Activated naive CD4-positive, alpha-beta T cell treated with anti-CD3 and anti-CD28 coated beads, Interleukin-2, amount 50 U/mL, for 24 hours (primary cell): ENCODE measurements around the gene KCNJ5.
A peak's percentile ranks its signal among the peaks of the same experiment; 100 is the strongest.

Experiments
- H3K27ac Mint-ChIP-seq: one replicate; pipeline ENCODE4 v1.8.0; 2021; ENCODE audit warnings: mild to moderate bottlenecking, mixed read lengths
- H3K27me3 Mint-ChIP-seq: one replicate; pipeline ENCODE4 v1.8.0; 2021; ENCODE audit warnings: mixed read lengths
- H3K36me3 Mint-ChIP-seq: one replicate; pipeline ENCODE4 v1.8.0; 2021; ENCODE audit warnings: mixed read lengths
- H3K4me1 Mint-ChIP-seq: one replicate; pipeline ENCODE4 v1.8.0; 2021; ENCODE audit warnings: mixed read lengths
- H3K4me3 Mint-ChIP-seq: one replicate; pipeline ENCODE4 v1.8.0; 2021; ENCODE audit warnings: mild to moderate bottlenecking, mixed read lengths
- H3K9me3 Mint-ChIP-seq: one replicate; pipeline ENCODE4 v1.8.0; 2021; ENCODE audit warnings: mixed read lengths

The KCNJ5 gene

DNA sequence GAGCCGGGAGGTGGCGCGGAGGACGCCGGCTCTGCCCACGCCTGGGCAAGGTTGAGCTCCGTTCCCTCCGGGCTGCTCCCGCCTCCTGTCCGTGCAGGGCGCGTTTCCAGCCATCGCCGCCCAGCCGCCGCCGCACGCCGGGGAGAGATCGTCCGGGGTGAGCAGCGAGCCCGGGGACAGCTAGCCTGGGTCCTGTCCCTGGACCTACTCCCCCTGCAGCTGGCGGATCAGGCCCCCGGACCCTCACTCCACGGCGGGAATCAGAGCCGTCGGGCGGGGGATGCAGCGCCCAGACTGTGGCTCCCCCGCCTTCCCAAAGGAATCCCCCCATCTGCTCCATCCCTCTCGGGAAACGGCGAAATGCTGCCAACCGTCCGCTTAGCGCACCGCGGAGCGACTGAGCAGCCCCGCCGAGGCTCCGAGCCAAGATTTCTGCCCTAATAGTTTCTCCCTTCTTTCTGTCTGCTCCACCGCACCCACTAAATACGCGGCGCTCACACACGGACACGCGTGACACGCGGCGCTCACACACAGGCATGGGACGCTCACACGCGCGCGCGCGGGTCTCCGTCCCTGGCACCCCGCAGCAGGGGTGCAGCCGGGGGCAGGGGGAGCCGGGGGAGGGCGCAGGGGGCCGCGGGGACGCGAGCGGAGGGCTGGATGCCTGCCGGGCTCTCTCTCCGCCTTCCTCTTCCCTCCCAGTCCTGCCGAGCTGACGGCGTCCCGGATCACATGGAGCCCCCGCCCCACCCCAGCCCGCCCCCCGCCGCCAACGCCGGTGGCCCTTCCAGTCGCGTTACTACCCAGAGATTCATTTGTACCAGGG is at the start of gene KCNJ5:
KCNJ5 (plus strand) TSS at position 814 of the 826 bp plus-strand sequence. CDS start 19,918 bp downstream, outside the sequence.
- Mint-ChIP-seq H3K27ac (no peak within 1 kb of the TSS), H3K36me3 (no peaks in the 10 kb centered on the region), H3K4me1 (peaks cover 4% of the 10 kb centered on the region), H3K9me3 (no peaks in the 10 kb centered on the region), H3K27me3 (peaks cover 40% of the 10 kb centered on the region), H3K4me3 (peak within 1 kb of the TSS; percentile 83)

DNA sequence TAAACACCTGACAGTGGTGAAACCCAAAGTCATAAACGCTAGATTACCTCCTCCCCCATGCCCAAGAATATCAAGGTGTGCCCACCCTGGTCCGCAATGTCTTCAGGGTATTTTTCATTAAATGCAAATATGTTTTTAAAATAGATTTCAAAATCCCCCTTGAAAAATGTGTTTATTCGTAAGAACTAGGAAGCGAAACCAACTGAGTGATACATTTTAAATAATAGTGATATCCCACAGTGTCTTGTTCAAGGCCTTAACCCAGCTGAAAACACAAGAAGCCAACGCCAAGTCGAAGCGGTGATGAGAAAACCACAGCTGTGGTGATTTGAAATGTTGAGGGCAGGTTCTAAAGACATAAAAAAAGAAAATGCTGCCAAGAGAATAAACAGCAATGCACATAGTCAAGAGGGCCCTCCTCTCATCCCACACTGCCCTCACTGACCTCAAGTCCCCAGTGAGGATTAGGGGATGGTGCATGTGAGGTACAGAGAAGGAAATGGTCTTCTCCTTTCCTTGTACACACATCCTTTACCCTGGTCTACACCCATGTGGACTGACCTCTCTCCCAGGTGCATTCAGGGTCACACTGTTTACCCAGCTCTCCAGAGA is 49.6 kb upstream of the KCNJ5 start:
- H3K4me3 Mint-ChIP-seq, result no peak overlapping the region

DNA sequence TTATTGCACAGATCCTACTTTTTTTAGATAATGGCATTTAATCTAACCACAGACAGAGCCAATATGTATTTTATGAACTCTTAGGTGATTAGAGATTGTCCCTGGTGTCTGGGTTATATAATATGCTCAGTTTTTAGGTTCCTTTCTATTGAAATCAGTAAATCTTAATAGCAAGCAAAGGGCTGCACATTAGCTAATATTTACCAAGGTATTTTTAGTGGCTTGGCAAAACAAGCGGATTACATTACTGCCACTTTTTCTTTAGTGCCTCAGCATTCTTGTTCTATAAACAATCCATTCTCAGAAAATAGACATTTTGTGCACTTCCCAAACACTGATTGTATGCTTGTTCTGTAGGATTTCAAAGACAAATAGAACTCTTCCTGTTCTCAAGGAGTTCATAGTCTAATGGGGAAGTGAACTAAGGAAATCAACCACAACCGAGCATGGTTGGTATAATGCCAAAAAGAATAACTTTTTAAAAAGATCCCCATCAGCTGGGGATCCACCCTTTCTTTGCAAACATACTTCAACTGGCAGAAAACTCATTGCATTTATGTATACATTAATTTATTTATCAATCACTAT is 47.9 kb upstream of the KCNJ5 start:
- Mint-ChIP-seq H3K9me3 (no peaks in the 10 kb centered on the region), H3K27ac (no peak overlapping the region), H3K36me3 (no peaks in the 10 kb centered on the region), H3K4me3 (no peak overlapping the region), H3K27me3 (no peaks in the 10 kb centered on the region), H3K4me1 (peaks cover 69% of the 10 kb centered on the region)

More for the DNA sequence above, 49.6 kb upstream of the KCNJ5 start:
- no peaks in the 10 kb centered on the region for H3K9me3 Mint-ChIP-seq
- no peaks in the 10 kb centered on the region for H3K36me3 Mint-ChIP-seq
- peaks cover 83% of the 10 kb centered on the region for H3K4me1 Mint-ChIP-seq
- H3K27ac Mint-ChIP-seq, result peak overlapping the region; percentile 57
- no peaks in the 10 kb centered on the region for H3K27me3 Mint-ChIP-seq

DNA sequence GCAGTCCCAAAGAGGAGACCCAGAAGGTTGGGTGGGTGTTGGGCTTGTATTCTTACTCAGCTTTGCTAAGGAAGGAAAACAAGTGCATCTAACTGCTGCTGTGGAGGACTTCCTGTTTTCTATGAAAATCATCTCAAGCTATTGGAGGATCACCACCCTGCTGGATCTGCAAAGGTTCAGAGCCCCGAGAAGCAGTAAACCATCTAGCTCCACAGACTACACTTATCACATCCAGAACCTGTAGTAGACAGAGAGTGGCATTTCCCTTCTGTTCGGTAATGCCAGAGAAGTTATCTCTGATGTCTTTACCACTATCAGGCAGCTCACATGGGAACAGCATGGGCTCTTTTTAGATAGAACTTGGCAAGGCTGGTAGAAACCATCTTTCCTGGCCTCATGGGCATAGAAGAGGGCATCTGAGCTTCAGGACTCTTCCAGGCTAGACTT is 45.8 kb upstream of the KCNJ5 start:
- Mint-ChIP-seq H3K27me3 (no peaks in the 10 kb centered on the region), H3K4me3 (no peak overlapping the region), H3K4me1 (peaks cover 50% of the 10 kb centered on the region), H3K27ac (peak overlapping the region; percentile 23), H3K9me3 (no peaks in the 10 kb centered on the region), H3K36me3 (no peaks in the 10 kb centered on the region)

DNA sequence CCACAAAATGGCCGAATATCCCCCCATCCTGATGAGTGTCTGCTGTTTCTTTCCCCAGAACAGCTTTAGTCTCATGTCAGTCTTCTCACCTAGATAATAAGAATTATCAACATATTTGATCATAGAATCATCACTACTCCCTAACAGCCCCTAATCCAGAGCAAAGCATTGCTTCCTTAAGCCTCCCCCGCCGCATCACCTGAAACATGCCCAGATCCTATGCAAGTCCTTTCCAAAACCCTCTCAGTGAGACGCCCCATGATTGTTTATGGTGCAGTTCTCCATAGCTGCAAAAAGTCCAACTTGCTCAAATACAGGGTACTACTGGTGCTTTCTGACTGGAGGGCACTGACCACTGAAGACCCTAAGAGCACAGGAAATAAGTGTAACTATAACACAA is 44.2 kb upstream of the KCNJ5 start:
- Mint-ChIP-seq H3K27me3 (no peaks in the 10 kb centered on the region), H3K27ac (no peak overlapping the region), H3K9me3 (no peaks in the 10 kb centered on the region), H3K4me3 (no peak overlapping the region), H3K4me1 (peaks cover 37% of the 10 kb centered on the region), H3K36me3 (no peaks in the 10 kb centered on the region)

DNA sequence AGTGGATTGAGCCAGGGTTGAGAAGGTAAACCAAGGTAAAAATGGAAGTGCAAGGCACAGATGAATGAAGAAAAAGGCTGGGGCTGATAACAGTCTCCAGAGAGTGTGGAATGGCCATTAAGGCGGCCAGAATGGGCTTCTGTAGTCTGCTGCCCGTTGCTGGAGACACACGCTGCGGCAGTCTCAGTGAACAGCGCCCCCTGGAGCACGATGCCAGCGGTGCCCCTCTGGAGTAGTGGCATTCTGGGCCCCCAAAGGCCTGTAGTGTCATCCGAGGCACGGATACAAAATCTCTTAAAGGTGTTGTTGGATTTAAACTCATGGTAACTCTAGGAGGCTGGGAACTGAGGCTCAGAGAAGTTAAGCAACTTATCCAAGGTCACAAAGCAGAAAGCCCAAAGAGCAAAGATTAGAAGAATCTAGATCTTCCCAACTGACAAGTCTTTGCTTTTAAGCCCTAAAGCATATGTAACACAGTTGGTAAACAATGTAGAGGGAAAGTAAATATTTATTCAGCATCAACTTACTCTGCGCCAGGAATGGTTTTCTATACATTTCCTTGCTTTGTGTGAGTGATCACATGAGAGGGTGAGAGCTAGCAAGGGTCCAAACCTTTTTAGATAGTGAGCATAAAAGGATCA is 42.2 kb upstream of the KCNJ5 start:
- no peak overlapping the region for H3K4me3 Mint-ChIP-seq
- peaks cover 20% of the 10 kb centered on the region for H3K4me1 Mint-ChIP-seq
- no peaks in the 10 kb centered on the region for H3K36me3 Mint-ChIP-seq
- H3K27me3 Mint-ChIP-seq, result no peaks in the 10 kb centered on the region
- H3K27ac Mint-ChIP-seq, result no peak overlapping the region
- H3K9me3 Mint-ChIP-seq, result no peaks in the 10 kb centered on the region

DNA sequence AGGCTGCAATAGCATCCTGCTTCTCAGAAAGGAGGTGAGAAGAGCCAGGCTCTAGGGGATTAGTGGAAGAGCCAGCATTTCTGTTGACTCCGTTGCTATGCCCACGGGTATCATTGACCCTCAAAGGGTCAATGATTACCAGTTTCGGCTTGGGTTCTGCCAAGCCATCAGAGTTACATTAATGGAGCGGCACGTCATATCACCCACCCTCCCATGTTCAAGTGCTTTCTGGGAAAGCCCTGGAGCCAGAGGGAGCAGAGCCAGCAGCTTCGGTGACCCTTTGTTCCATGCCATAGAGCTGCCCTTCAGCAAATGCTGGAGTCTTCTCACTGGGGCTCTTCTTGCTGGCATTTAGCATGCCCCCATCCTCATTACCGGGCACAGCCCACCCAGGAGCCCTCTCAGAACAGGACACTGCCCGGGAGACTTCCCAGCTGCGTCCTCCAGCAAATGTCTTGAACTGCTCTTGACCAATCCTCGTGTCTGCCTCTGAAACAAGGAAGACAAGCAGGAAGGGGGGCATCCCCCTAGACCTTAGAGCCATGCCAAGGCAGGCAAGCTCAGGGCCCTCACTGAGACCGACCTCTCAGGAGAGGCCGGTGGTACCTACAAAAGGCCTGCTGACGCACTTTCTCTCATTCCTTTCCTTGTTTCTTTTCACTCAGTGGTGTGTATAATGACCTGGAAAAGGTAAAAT is 38.7 kb upstream of the KCNJ5 start:
- Mint-ChIP-seq H3K27ac (no peak overlapping the region), H3K9me3 (no peaks in the 10 kb centered on the region), H3K27me3 (no peaks in the 10 kb centered on the region), H3K4me3 (no peak overlapping the region), H3K4me1 (no peaks in the 10 kb centered on the region), H3K36me3 (no peaks in the 10 kb centered on the region)

DNA sequence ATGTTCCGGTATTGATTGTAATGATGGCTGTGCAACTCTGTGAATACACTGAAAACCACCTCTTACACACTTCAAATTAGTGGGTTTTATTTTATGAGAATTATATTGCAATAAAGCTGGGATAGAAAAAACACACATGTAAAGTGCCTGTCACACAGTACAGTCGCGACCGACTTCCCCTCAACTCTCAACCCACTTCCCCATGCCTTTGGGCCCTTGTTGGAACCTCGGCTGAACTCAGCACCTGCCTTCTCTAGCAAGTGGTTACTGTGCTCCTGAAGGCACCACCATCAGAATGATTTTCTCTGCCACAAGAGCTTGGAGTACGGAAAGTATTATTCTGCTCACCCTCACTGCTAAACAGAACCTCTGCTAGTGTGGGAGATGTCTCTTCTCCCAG is 37.6 kb upstream of the KCNJ5 start:
- Mint-ChIP-seq H3K9me3 (no peaks in the 10 kb centered on the region), H3K4me1 (no peaks in the 10 kb centered on the region), H3K36me3 (no peaks in the 10 kb centered on the region)

DNA sequence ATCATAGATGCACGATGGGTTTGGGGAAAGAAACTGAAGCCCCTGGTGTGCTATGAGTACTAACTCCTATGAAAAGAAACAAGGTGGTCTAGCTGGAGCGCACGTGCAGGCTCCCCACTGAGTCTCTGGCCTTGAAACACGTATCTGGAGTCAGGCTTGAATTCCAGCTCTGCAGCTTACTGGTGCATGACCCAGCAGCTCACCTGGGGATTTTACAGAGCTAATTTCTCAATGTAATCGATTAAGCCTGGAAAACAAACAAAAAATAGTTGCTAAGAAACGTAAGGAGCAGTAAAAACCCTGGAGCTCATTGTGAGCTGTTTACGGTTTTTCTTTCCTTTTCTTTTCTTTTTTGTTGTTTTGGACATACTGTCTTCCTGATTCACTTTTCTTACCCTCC is 36.3 kb upstream of the KCNJ5 start:
- H3K36me3 Mint-ChIP-seq, result no peaks in the 10 kb centered on the region
- no peaks in the 10 kb centered on the region for H3K9me3 Mint-ChIP-seq
- no peak overlapping the region for H3K4me3 Mint-ChIP-seq
- H3K27ac Mint-ChIP-seq, result no peak overlapping the region
- H3K4me1 Mint-ChIP-seq, result peaks cover 3% of the 10 kb centered on the region
- no peaks in the 10 kb centered on the region for H3K27me3 Mint-ChIP-seq

More for the DNA sequence above, 37.6 kb upstream of the KCNJ5 start:
- no peak overlapping the region for H3K27ac Mint-ChIP-seq
- no peak overlapping the region for H3K4me3 Mint-ChIP-seq
- no peaks in the 10 kb centered on the region for H3K27me3 Mint-ChIP-seq

DNA sequence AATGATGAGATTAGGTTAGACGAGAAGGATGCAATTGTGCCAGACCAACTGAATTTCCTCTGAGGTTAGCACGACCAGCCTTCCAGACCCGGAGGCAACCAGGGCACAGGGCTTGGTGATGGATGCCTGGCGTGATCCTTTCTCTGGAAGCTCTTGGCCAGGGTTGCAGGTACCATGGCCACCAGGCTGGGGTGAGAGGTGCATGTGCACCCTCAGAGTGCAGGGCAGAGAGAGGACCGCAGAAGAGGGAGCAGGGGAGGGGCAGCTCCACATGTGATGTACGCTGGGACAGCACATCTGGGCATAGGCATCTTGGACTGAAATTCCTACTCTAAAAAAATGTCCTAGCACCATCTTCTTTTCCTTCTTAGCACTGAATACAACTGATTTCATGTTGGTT is 34.9 kb upstream of the KCNJ5 start:
- Mint-ChIP-seq H3K36me3 (no peaks in the 10 kb centered on the region), H3K4me3 (no peak overlapping the region), H3K27me3 (peaks cover 2% of the 10 kb centered on the region), H3K9me3 (no peaks in the 10 kb centered on the region), H3K4me1 (peaks cover 8% of the 10 kb centered on the region), H3K27ac (no peak overlapping the region)

DNA sequence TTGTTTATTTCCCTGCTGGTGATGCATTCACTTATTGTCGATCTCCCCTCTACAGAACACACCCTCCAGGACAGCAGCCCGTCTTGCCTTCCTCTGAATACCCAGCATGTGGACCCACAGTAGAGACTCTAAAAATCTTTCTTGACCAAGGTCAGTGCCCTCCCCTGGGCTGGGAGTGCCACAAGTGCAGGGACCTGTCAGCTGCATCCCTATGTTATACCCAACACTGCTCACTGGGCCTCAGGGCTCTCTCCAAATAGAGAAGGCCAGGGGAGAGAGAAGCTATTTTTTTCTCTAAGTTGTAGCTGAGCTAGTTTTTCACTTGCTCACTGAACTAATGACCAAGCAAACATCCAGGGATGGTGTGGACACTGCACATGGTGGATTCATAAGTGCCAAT is 33.8 kb upstream of the KCNJ5 start:
- H3K9me3 Mint-ChIP-seq, result no peaks in the 10 kb centered on the region
- no peak overlapping the region for H3K4me3 Mint-ChIP-seq
- H3K4me1 Mint-ChIP-seq, result peaks cover 8% of the 10 kb centered on the region
- no peak overlapping the region for H3K27ac Mint-ChIP-seq
- H3K27me3 Mint-ChIP-seq, result peaks cover 2% of the 10 kb centered on the region
- no peaks in the 10 kb centered on the region for H3K36me3 Mint-ChIP-seq

DNA sequence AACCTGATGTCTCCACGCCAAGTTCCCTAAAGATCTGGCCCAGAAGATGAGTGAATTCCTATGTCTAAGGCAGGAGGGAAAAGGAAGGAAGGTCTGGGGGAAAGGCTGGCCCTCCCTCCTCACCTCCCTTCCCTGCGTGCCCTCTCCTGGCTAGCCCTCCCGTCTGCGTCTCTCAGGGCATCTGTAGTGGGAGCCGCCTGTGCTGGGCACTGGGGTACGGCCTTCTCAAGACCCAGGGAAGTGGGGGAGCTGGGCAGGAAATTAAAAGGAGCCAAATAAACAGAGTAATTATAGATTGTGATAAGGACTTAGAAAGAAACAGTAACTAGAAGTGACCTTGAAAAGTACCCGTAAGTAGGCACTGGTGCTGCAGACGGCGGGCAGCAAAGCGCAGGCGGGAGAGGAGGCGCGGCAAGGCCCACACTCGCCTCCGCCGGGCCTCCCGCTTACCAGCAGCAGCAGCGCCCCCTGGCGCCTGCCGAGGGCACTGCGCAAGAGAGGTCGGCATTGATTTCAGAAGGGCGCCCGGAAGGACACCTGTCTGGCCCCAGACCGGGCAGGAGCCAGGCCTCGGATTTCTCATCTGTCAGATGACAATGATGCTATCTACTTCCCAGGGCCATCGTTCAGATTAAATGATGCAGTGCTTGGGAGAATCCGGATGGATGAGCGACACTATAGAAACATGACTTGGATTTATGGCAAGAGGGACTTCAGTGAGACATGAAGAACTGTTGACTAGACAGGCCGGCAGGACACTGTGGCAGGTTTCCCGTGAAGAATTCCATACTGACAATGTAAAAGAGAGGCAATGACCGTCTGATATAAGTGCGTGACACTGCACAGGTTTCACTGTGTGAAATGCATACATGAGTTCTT is 31.4 kb upstream of the KCNJ5 start:
- Mint-ChIP-seq H3K4me1 (peaks cover 8% of the 10 kb centered on the region), H3K4me3 (no peak overlapping the region), H3K27me3 (peaks cover 2% of the 10 kb centered on the region), H3K9me3 (no peaks in the 10 kb centered on the region), H3K27ac (no peak overlapping the region), H3K36me3 (no peaks in the 10 kb centered on the region)

DNA sequence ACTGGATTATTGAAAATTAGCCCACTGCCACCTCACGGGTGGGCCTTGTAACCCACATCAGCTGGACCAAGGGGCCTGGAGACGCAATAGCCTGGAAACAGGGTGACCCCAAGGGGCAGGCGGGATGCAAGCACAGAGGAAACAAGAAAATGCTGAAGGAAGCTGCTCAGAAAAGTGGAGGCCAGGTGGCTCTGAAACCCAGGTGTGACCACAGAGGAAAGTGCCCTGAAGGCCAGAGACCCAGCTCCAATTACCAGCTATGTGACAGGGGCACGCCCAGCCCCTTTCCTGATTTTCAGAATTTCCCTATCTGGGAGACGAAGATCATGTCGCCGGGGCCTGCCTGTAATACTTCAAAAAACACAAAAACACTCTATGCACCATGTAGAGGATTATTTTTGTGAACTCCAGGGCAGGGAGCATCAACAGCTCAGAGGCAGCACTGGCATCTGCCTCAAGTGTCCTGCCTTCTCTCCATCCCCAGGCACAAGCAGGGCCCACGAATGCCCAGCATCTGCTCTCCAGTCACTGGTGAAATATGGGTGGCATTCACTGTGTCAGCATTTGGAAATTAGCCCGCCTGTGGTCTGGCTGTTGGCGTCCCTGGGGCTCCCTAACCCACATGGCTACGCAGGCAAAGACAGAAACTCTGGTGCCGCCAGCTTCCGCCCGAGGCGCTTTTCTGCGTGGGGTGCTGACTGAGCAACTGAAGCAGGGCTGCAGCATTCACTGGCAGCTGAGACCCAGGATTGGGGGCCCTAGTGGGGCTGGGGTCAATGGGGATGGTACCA is 30.4 kb upstream of the KCNJ5 start:
- Mint-ChIP-seq H3K4me1 (peaks cover 8% of the 10 kb centered on the region), H3K4me3 (no peak overlapping the region), H3K27ac (no peak overlapping the region), H3K27me3 (peaks cover 2% of the 10 kb centered on the region), H3K36me3 (no peaks in the 10 kb centered on the region), H3K9me3 (no peaks in the 10 kb centered on the region)

DNA sequence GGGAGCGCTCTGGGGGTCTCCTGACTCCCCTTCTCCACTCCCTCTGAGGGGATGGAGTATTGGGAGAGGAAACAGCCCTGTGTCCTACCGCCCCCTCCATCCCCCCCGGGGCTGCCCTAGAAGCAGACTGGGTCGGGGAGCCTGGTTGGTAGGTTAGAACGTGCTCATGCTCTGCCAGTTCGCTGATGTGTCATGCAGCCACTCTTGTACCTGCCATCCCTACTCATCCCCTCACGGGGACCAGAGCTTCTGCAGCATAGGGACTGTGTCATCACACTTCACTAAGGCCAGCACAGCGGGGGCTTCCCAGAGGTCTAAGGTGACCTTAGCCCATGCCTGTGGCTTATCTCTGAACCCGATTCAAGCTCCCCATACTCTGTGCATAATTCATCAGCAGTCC is 28.8 kb upstream of the KCNJ5 start:
- no peaks in the 10 kb centered on the region for H3K9me3 Mint-ChIP-seq
- peaks cover 2% of the 10 kb centered on the region for H3K27me3 Mint-ChIP-seq
- H3K4me3 Mint-ChIP-seq, result no peak overlapping the region
- H3K36me3 Mint-ChIP-seq, result no peaks in the 10 kb centered on the region
- H3K27ac Mint-ChIP-seq, result no peak overlapping the region
- H3K4me1 Mint-ChIP-seq, result peaks cover 8% of the 10 kb centered on the region
